Nephron (organoid): ENCODE measurements around the gene HABP4.

Experiments
- H3K27ac Mint-ChIP-seq, 3 experiments: 2 replicates each; pipeline ENCODE4 v1.8.0; 2020; ENCODE audit warnings: mixed read lengths in 3 of 3, mild to moderate bottlenecking in 2 of 3, moderate library complexity in 1 of 3
- H3K27me3 Mint-ChIP-seq: 2 replicates; pipeline ENCODE4 v1.8.0; 2021; ENCODE audit warnings: low read depth, mild to moderate bottlenecking, moderate library complexity, mixed read lengths
- H3K36me3 Mint-ChIP-seq: 2 replicates; pipeline ENCODE4 v1.8.0; 2020; ENCODE audit warnings: low read depth, mixed read lengths
- H3K4me1 Mint-ChIP-seq: 2 replicates; pipeline ENCODE4 v1.8.0; 2020; ENCODE audit warnings: mixed read lengths
- H3K4me3 Mint-ChIP-seq, 3 experiments: 2 replicates each; pipeline ENCODE4 v1.8.0; 2020; ENCODE audit warnings: mild to moderate bottlenecking in 3 of 3, mixed read lengths in 3 of 3, moderate library complexity in 2 of 3
- H3K9me3 Mint-ChIP-seq: 2 replicates; pipeline ENCODE4 v1.8.0; 2020; ENCODE audit warnings: mixed read lengths
- TF ChIP-seq, protein P1 (sequence below), 3 experiments: fragments of 200-600 bp; sonication (generic); IDR thresholded peaks; one replicate each; pipeline ENCODE4 v1.5.0; 2021; ENCODE audit warnings: antibody characterized with exemption in 3 of 3; ENCODE audit not compliant: unreplicated experiment in 3 of 3

Gene HABP4, protein sequence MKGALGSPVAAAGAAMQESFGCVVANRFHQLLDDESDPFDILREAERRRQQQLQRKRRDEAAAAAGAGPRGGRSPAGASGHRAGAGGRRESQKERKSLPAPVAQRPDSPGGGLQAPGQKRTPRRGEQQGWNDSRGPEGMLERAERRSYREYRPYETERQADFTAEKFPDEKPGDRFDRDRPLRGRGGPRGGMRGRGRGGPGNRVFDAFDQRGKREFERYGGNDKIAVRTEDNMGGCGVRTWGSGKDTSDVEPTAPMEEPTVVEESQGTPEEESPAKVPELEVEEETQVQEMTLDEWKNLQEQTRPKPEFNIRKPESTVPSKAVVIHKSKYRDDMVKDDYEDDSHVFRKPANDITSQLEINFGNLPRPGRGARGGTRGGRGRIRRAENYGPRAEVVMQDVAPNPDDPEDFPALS

DNA sequence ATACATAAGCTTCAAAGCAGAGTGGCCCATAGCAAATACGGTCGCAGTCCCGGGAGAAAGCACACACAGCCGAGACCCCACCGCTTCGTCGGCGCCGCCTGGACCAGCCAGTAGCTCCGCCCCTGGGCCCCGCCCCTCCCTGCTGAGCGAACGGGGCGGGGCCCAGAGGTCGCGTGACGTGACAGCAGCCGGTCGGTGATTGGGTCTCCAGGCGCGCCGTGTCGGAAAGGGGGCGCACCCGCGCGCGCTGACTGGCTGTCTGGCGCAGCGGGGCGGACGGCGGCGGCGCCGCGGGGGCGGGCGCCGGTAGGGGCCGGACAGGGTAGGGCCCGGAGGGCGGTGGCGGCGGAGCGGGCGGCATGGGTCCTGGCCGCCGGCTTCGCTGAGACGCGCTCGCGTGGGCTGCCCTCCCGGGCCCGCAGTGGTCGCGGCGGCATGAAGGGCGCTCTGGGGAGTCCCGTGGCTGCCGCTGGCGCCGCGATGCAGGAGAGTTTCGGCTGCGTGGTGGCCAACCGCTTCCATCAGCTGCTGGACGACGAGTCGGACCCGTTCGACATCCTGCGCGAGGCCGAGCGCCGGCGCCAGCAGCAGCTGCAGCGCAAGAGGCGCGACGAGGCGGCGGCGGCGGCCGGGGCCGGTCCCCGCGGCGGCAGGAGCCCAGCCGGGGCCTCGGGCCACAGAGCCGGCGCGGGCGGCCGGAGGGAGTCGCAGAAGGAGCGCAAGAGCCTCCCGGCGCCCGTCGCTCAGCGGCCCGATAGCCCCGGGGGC, at the start of gene HABP4:
TSS of gene HABP4 (plus strand) at position 325 of the 768 bp plus-strand sequence. CDS start at position 436, 111 bp downstream.
- Mint-ChIP-seq H3K36me3 (no peaks in the 10 kb centered on the region), H3K9me3 (no peaks in the 10 kb centered on the region), H3K27ac (peak within 1 kb of the TSS in 2 of 3 experiments; percentile 72 to 83), H3K4me3 (peak within 1 kb of the TSS; percentile 88 to 94 (median 91)), H3K4me1 (peaks cover 21% of the 10 kb centered on the region), H3K27me3 (peaks cover 20% of the 10 kb centered on the region)
- TF ChIP-seq, protein P1, sequence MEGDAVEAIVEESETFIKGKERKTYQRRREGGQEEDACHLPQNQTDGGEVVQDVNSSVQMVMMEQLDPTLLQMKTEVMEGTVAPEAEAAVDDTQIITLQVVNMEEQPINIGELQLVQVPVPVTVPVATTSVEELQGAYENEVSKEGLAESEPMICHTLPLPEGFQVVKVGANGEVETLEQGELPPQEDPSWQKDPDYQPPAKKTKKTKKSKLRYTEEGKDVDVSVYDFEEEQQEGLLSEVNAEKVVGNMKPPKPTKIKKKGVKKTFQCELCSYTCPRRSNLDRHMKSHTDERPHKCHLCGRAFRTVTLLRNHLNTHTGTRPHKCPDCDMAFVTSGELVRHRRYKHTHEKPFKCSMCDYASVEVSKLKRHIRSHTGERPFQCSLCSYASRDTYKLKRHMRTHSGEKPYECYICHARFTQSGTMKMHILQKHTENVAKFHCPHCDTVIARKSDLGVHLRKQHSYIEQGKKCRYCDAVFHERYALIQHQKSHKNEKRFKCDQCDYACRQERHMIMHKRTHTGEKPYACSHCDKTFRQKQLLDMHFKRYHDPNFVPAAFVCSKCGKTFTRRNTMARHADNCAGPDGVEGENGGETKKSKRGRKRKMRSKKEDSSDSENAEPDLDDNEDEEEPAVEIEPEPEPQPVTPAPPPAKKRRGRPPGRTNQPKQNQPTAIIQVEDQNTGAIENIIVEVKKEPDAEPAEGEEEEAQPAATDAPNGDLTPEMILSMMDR (IDR thresholded peaks at IDR 0.05; ENCODE audit: unreplicated experiment in 3 of 3) = no peak

- TF ChIP-seq, protein P1 (IDR thresholded peaks at IDR 0.05; ENCODE audit: unreplicated experiment in 3 of 3) = no peak
- Mint-ChIP-seq H3K36me3 (peaks cover 10% of the 10 kb centered on the region), H3K27me3 (no peaks in the 10 kb centered on the region), H3K4me3 (no peak overlapping the region), H3K9me3 (no peaks in the 10 kb centered on the region), H3K4me1 (peaks cover 4% of the 10 kb centered on the region), H3K27ac (no peak overlapping the region)
These were observed 41.3 kb upstream of the HABP4 start for GRCh38 chr9:96408409-96409280.

DNA sequence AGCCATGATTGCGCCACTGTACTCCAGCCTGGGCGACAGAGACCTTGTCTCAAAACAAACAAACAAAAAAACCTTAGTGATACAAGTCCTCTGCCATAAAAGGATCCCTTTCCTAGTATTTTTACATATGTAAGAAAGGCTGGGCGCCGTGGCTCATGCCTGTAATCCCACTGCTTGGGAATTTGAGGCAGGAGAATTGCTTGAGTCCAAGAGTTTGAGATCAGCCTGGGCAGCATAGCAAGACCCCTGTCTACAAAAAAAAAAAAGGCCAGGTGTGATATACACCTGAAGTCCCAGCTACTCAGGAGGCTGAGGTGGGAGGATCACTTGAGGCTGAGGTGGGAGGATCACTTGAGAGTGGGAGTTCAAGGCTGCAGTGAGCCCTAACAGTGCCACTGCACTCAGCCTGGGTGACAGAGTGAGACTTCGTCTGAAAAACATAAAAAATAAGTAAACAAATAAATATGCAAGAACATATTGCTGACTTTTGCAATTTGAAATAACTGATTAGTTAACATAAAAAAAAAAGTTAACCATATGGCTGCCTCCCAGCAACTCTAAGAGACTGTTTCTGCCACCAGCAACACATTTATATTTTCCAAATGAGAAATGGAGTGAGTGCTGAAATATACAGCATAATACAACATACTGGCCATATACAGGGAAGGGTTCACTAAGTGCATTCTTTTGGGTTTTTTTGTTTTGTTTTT, 38.7 kb upstream of the HABP4 start:
- Mint-ChIP-seq H3K4me1 (peaks cover 9% of the 10 kb centered on the region), H3K27ac (no peak overlapping the region), H3K4me3 (no peak overlapping the region), H3K27me3 (no peaks in the 10 kb centered on the region), H3K9me3 (no peaks in the 10 kb centered on the region), H3K36me3 (peaks cover 10% of the 10 kb centered on the region)
- TF ChIP-seq, protein P1 (IDR thresholded peaks at IDR 0.05; ENCODE audit: unreplicated experiment in 3 of 3) = no peak

DNA sequence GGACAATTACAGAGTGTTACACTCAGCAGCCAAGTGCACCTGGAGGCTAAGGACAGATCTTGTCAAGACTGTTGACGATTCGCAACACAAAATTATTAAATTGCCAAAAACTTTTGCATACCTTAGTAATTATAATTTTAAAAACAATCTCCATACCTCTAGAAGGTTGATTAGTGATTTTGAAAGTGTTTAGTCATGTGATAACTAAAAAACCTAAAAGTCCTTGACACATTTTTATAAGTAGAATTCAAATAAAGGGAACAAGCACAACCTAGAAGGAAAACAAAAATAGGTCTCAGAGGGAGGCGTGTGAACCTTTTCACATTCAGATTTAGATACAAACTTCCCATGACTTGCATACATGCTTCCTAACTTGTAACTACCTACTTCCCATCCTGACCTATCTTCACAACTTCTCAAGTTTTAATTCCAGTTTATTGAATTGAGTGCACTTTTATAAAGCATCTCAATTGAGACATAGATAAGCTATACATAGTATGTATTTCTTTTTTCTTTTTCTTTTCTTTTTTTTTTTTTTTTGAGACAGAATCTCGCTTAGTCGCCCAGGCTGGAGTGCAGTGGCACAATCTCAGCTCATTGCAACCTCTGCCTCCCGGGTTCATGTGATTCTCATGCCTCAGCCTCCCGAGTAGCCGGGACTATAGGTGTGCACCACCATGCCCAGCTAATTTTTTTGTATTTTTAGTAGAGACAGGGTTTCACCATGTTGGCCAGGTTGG, 37.6 kb upstream of the HABP4 start:
- H3K4me1 Mint-ChIP-seq = peaks cover 16% of the 10 kb centered on the region
- H3K9me3 Mint-ChIP-seq = no peaks in the 10 kb centered on the region
- no peak overlapping the region for H3K27ac Mint-ChIP-seq
- no peaks in the 10 kb centered on the region for H3K27me3 Mint-ChIP-seq
- peaks cover 6% of the 10 kb centered on the region for H3K36me3 Mint-ChIP-seq
- H3K4me3 Mint-ChIP-seq = no peak overlapping the region
- TF ChIP-seq, protein P1 (IDR thresholded peaks at IDR 0.05; ENCODE audit: unreplicated experiment in 3 of 3) = no peak
